Activated CD4-positive, alpha-beta T cell treated with anti-CD3 and anti-CD28 coated beads, Interleukin-2, Interleukin-4, amounts not matched to agents 100 ng/mL and 50 ng/mL, durations not matched to agents 16 hours and 8 hours (primary cell): ENCODE data around the gene MRPS25.
"Not testable (repeated sequence)": the region's sequence is repeated elsewhere in the genome, so short reads cannot be mapped to it uniquely, and the experiment has no call there.

Experiments used
- DNase-seq: peaks from one replicate; pipeline ENCODE4 v3.0.0-alpha.2; 2020; ENCODE audit warnings: low spot score

MRPS25 gene

DNA sequence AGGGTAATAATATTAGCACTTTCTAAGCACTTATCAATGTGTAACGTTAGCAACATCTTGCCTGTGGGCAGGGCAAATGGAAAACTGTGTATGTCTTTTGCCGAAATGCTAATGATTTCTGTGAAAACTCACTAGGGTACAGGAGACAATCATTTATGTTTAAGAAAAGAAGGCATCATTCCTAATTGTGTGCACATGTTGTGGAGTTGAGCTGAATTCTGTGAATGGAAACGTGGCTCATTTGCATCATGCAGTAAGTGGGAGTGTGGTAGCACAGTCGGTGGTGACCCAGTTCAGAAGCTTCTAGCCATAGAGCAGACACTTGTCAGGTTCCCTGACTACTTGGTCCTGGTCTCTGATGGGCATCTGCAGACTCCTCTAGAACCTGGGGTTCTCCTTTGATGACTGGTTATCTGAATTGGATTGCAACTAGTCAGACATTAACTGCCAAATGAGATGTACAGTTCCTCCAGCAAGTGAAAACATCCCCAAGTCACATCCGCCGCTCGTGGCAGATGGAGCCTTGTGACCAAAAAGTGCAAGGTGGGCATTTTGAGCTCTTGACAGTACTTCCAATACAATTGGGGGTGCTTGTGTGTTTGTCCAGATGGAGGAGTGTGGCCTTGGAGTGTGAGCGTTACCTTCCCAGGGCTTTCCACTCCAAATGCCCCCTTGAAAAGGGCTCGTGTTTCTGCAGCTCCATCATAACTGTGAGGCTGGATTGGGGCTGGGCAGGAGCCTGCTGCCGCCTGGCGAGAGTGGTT lies 21.5 kb downstream of the MRPS25 start:
- DNase-seq = no peak

DNA sequence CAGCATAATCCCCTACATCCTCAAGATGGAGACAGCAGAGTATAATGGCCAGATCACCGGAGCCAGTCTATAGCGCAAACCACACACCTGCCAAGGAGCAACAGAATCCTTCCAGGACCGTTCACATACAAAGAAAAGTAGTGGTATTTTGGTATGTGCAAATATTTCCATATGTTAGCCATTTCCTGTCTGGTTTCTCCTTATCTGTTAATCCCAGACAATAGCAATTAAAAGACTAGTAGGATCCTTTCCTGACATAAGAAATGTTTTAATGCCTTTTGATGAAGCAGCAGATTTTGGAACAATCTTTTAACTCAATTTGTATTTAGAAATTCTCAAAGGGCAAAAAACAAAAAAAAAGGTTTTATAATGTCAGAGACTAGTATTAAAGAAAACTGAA lies 22.2 kb downstream of the MRPS25 start:
- DNase-seq = no peak

DNA sequence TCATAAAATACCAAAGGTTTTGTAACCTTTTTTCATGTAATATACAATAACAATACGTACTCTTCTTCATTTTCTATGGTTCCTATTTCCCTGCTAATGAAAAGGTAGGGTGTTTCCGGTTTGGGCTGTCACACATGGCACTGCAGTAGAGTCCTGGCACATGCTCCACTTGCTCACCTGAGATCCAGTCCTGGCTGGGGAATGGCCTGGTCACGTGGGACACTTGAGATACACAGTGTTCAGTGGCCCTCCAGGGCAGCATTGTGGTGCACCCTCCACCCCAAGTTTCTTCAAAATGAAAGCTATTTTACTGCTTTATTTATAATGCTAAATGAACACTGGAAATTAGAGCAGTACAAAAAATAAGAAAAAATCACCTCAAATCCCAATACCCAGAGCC lies 23.2 kb downstream of the MRPS25 start:
- no peak for DNase-seq

DNA sequence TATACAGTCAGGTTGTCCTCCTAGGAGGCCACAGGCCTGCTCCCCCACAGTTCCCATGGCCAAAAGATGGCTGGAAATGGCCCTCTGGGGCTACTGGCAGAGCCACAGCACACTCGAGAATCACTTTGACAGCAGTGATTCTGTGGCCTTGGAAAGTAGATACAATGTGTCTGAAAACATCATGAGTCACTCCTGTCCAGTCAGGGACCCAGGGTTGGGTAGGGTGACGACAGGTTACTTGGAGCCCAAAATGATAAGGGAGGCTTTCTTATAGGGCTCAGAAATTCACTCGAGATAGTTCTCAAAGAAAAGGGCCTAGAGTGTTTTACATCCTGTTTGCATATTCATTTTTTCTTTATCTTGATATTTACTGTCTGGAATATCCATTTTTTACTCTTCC lies 24.3 kb downstream of the MRPS25 start:
- DNase-seq = no peak

DNA sequence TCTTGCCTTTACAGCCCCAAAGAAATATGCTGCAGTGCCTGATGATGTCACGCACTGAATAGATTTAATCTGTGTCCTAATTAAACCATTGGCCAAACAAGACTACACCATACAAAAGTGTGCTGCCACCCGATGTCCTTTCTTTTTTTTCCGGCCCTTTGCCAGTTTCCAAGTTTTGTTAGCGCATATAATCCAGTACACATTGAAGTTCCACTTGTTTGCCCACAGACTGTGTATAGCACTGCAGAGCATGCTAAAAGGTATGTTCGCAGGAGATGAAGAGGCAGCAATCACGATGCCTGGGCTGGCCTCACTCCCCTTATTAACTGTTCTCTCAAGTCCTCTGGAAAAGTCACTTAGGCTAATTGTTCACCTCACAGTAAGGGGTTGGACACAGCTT lies 26.8 kb downstream of the MRPS25 start:
- DNase-seq = no peak

DNA sequence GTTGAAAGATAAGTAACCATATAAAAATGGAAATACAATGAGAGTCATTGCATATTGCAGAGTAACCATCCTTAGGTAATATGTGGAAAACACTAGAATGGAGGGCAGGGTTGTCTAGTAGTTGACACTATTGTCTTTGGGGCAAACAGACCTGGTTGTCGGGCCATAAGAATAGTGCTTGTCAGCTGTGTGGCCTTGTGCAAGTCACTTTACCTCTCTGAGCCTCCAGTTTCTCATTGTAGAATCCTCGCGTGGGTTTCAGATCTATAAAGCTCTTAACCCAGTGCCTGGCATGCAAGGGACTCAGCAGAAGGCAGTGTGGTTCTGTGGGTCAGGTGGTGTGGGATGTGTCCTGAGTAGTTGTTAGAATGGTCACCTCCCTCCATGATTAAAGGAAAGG lies 32.0 kb downstream of the MRPS25 start:
- DNase-seq = no peak

DNA sequence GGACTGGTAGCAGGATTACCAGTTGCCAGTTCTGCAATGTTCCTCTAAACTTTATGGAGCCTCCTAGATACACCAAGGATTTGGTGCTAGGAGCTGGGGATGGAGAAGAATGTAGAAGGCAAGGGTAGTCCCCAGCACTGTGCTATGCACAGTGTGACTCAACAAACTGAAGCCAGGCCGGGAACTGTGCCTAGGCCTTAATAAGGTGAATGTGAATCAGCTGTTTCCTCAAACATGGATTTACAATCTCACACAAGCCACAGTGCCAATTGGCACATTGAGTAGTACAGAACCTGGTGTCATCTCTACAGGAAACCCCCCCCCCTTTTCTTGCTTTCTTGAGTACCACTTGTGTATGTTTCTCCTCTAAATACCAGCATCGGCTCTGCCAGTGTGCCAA lies 32.5 kb downstream of the MRPS25 start:
- no peak for DNase-seq

DNA sequence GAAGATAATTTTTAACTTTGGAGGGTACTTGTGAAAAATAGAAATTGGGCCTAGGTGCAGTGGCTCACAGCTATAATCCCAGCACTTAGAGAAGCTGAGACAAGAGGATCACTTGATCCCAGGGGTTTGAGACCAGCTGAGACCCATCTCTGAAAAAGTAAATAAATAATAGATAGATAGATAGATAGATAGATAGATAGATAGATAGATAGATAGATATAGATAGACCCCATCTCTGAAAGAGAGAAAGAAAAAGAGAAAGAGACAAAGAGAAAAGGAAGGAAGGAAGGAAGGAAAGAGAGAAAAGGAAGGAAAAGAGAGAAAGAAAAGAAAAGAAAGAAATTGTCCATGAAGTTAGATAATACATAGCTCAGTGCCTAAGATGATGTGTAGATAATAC lies 35.5 kb downstream of the MRPS25 start:
- no peak for DNase-seq

DNA sequence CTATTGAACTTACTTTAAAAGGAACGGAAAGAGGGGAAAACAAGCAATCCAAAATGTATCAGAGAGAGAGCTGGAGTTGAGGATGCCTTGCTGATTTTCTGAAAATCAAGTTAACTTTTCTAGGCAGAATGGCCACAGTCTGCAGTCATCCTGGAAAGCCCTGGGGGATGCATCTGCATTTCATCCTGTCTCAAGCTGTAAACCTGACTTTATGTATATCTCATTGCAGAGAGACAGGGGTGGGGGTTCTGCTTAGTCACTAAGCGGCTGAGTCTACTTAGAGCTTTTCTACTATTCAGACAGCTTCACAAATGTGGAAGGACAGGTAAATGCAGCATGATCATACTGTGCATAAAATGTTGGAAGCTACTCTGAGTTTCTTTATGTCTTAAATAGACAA lies 41.4 kb downstream of the MRPS25 start:
- no peak for DNase-seq

DNA sequence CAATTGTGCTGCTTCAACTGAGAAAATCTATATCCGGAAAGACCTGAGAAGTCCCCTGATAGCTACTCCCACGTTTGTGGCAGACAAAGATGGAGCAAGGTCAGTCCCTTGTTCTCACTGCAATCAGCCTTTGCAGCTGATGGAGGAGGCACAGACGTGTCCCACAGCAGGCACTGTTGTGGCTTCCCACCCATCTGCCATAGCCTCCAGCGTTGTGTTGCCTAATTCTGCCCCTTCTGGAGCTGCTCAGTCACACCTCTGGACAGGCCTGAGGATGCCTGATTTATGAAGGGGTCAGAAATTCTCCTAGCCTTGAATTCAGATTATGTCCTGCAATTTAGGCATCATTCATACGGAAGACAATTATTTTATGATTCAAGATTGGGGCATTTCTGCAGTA lies 41.9 kb downstream of the MRPS25 start:
- DNase-seq = no peak

DNA sequence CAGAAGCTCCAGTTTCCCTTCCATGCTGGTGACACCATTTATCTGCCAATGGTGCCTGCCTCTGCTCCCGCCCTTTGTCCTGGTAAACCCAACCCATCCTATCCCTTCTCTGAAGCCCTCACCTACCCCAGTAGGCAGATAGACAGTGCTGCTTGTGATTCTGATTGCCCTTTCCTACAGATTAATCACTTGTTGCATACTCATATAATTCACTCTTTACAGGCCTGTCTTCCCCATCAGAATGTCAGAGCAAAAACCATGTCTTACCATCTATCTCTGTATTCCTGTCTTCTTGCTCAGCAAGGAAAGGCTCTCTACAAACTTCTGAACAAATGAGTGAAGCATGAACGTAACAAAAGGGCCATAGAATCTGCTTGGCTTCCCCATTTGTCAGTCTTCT lies 47.9 kb downstream of the MRPS25 start:
- no peak for DNase-seq

DNA sequence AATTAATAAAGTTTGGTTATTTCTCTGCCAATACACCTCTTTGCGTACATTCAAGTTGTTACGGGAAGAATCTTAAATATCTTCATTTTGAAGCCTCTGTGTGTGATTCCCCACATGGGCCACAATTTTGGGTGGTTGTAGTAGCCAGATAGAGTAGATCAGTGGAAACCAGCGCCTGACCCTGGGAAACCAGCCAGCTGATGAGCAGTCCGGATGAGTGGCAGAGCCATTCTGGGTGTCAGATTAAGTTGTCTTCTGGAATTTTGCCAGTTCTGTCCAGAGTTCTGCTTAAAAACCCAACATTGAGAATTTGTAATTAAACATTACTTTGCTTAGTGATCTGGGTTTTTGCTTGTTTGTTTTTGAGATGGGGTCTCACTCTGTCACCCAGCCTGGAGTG lies 49.7 kb downstream of the MRPS25 start:
- no peak for DNase-seq

DNA sequence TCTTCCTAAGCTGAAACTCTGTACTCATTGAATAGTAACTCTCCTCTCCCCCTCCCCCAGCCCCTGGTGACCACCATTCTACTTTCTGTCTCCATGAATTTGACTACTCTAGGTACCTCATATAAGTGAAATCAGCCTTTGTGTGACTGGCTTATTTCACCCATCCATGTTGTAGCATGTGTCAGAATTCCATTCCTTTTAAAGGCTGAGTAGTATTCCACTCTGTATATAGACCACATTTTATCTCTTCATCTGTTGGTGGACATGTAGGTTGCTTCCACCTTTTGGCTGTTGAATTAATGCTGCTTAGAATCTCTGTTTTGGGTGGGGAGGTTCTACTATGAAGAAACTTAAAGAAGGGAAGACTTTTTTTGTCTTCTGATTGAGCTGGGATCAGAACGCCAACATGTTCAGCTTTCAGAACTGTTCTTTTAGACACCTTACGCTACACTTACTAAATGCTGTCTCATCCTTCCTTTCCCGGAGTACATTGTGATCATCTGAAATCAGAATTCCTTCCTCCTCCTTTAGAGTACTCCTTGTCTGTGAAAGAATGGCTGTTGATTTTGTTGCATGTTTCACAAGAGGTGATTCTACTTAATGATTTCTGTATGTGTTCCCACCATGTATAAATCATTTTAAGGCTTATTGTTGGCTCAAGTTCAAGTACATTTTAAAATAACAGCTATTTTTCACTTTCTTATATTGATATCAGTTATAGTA lies 50.3 kb downstream of the MRPS25 start:
- DNase-seq = no peak

DNA sequence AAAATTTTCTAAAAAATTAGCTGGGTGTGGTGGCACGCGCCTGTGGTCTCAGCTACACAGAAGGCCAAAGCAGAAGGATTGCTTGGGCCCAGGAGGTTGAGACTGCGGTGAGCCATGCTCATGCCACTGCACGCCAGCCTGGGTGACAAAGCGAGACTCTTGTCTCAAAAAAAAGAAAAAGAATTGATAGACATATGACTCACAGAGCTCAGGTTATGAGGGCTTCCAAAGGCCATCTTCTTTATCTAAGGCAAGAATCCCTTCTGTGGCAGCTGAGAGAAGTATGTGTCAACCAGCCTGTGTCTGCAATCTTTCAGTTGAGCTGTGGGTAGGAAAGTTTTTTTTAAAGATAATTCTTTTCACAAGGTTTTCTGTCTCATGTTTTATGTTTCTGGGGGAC lies 53.9 kb downstream of the MRPS25 start:
- DNase-seq = no peak

DNA sequence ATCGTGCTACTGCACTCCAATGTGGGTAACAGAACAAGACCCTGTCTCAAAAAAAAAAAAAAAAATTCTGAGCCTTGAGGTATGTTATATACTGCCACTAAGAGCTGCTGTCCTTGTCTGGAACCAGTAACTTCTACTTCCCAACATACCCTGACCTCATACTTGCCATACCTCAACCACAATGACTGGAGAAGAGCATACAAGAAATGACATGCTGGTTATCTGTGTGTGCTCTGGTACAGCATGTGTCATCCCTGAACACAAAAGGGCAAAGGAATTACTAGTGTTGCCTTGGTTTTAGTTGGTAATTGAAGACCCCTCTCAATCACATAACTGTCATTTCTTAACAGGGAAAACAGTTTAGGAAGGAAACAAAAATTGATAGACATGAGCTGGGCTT lies 54.5 kb downstream of the MRPS25 start:
- DNase-seq = no peak

DNA sequence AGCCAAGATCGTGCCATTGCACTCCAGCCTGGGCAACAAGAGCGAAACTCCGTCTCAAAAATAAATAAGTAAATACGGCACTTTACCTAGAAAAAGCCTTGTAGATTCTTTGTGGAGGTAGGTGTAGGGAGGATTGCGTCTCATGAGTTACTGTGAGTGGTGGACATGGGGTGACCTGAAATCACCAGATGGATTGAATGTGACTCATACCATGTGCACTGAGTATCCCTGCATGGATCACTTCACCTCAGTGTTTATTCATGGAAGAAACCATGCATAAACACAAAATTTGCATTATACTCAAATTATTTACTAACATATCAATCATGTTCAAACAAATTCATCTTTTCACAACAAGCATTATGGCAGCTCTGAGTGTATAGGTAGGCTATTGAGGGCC lies 55.9 kb downstream of the MRPS25 start:
- DNase-seq = no peak

DNA sequence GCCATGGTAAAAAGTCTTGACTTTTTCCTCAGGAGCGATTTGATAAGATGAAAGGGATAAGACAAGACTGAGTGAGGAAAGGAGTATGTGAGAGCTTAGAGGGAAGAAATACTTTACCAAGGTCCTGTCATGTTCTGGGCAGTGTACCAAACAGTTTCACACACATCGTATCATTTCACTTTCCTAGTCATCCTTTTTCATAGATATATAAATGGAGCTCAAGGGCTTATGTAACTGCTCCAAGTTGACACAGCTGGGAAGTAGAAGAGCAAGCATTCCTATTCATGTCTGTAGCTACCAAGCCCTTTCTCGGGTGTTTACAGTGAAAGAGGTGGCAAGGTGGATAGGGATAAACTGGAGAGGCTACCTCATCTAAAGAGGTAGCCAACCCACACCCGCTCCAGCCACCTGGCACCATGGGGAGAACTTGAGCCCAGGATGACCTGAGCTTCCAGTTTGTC lies 57.4 kb downstream of the MRPS25 start:
- no peak for DNase-seq

DNA sequence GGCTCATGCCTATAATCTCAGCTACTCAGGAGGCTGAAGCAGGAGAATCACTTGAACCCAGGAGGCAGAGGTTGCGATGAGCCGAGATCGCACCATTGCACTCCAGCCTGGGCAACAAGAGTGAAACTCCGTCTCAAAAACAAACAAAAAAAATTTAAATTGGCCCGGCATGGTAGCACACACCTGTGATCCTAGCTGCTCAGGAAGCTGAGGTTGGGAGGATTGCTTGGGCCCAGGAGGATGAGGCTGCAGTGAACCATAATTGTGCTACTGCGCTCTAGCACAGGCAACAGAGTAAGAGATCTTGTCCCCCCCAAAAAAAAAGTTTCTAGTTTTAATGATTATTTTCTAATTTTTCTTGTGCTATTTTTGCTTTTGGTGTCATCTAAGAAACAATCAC lies 65.9 kb downstream of the MRPS25 start:
- DNase-seq = not testable (repeated sequence)
